Suprapubic skin (tissue), 3 donors: ENCODE results near the gene SYT14.

Experiments used
- CTCF ChIP-seq, 2 donors: fragments of 200-600 bp in 1 of 2; fragments of 450-650 bp in 1 of 2; sonication (generic) in 1 of 2; IDR thresholded peaks; one replicate each; pipeline ENCODE4 v1.5.1; 2016 to 2019; ENCODE audit warnings: antibody characterized with exemption in 2 of 2, mild to moderate bottlenecking in 1 of 2, moderate library complexity in 1 of 2
- POLR2A ChIP-seq, 2 donors: fragments of 450-650 bp; IDR thresholded peaks; one replicate each; pipeline ENCODE4 v1.6.1; 2017; ENCODE audit warnings: antibody characterized with exemption in 2 of 2, mild to moderate bottlenecking in 2 of 2, moderate library complexity in 2 of 2

GRCh38 chr1:210031473-210031872 lies 93.5 kb downstream of the SYT14 start:
- TF ChIP-seq CTCF (IDR thresholded peaks at IDR 0.05): no peak
- no peak for TF ChIP-seq POLR2A (IDR thresholded peaks at IDR 0.05)
